AML-193 (cell line): ENCODE data around the gene INSIG1.

ENCODE experiments used
- DNase-seq, 2 experiments: peaks; one replicate each; lab custom pipeline; 2025; lab: John Stamatoyannopoulos, UW

Gene INSIG1

GRCh38 chr7:155303039-155303593, 5.4 kb downstream of the INSIG1 start:
- no peak for DNase-seq

- DNase-seq: no peak
These were observed 6.2 kb downstream of the INSIG1 start for GRCh38 chr7:155303897-155304296.

- no peak for DNase-seq
These were observed 7.7 kb downstream of the INSIG1 start for GRCh38 chr7:155305231-155305904.

GRCh38 chr7:155306673-155307470, 9.2 kb downstream of the INSIG1 start:
- no peak for DNase-seq

- DNase-seq: no peak
These were observed 10.8 kb downstream of the INSIG1 start for GRCh38 chr7:155308330-155309020.

- DNase-seq: no peak
These were observed 11.3 kb downstream of the INSIG1 start for GRCh38 chr7:155309021-155309338.

- no peak for DNase-seq
These were observed 12.9 kb downstream of the INSIG1 start for GRCh38 chr7:155310425-155311114.

GRCh38 chr7:155311826-155312537, 14.3 kb downstream of the INSIG1 start:
- no peak for DNase-seq

- no peak for DNase-seq
These were observed 15.0 kb downstream of the INSIG1 start for GRCh38 chr7:155312633-155313032.

GRCh38 chr7:155313096-155313495, 15.4 kb downstream of the INSIG1 start:
- DNase-seq: no peak

- DNase-seq: no peak
These were observed 18.3 kb downstream of the INSIG1 start for GRCh38 chr7:155315977-155316376.

GRCh38 chr7:155316427-155317113, 18.9 kb downstream of the INSIG1 start:
- DNase-seq: no peak

GRCh38 chr7:155317114-155317434, 19.4 kb downstream of the INSIG1 start:
- no peak for DNase-seq

GRCh38 chr7:155318245-155318644, 20.6 kb downstream of the INSIG1 start:
- no peak for DNase-seq

GRCh38 chr7:155322530-155322929, 24.9 kb downstream of the INSIG1 start:
- DNase-seq: no peak

GRCh38 chr7:155323001-155323638, 25.4 kb downstream of the INSIG1 start:
- no peak for DNase-seq

GRCh38 chr7:155324012-155324917, 26.6 kb downstream of the INSIG1 start:
- no peak for DNase-seq

- DNase-seq: no peak
These were observed 27.2 kb downstream of the INSIG1 start for GRCh38 chr7:155324918-155325235.

GRCh38 chr7:155326385-155326784, 28.7 kb downstream of the INSIG1 start:
- no peak for DNase-seq
